ENCODE results near the gene SKA3. TPM values are rescaled to one million over a fixed set of nuclear protein-coding genes. Genes with fewer than 3 reads are reported as not detected.
"Not testable (repeated sequence)": the region's sequence is repeated elsewhere in the genome, so short reads cannot be mapped to it uniquely, and the experiment has no call there.

Gene SKA3
- total RNA-seq, 4 donors from 2014 or later, result 0.96 to 1.9 (median 1.1) TPM; not detected in 1

GRCh38 chr13:21149568-21149967, 26.8 kb downstream of the SKA3 start:
- ATAC-seq (ENCODE audit: low FRiP score) (no peak), DNase-seq (ENCODE audit: low spot score) (no peak)
- TF ChIP-seq CTCF (IDR thresholded peaks at IDR 0.05), result no peak

GRCh38 chr13:21148557-21149258, 27.6 kb downstream of the SKA3 start:
- no peak for TF ChIP-seq CTCF (IDR thresholded peaks at IDR 0.05)
- DNase-seq (ENCODE audit: low spot score) (no peak), ATAC-seq (ENCODE audit: low FRiP score) (no peak)

- ATAC-seq (ENCODE audit: low FRiP score), result no peak
- TF ChIP-seq CTCF (IDR thresholded peaks at IDR 0.05), result no peak
Measured at GRCh38 chr13:21147827-21148226, 28.5 kb downstream of the SKA3 start.

GRCh38 chr13:21142766-21143165, 33.6 kb downstream of the SKA3 start:
- ATAC-seq (ENCODE audit: low FRiP score) (no peak), DNase-seq (ENCODE audit: low spot score) (no peak)
- TF ChIP-seq CTCF (IDR thresholded peaks at IDR 0.05), result no peak

More at GRCh38 chr13:21147827-21148226, 28.5 kb downstream of the SKA3 start:
- DNase-seq (ENCODE audit: low spot score), result no peak

GRCh38 chr13:21139374-21139773, 37.0 kb downstream of the SKA3 start:
- DNase-seq (ENCODE audit: low spot score) (no peak), ATAC-seq (ENCODE audit: low FRiP score) (no peak)

GRCh38 chr13:21138561-21138960, 37.8 kb downstream of the SKA3 start:
- DNase-seq (ENCODE audit: low spot score) (no peak), ATAC-seq (ENCODE audit: low FRiP score) (no peak)
- no peak for TF ChIP-seq CTCF (IDR thresholded peaks at IDR 0.05)

More at GRCh38 chr13:21139374-21139773, 37.0 kb downstream of the SKA3 start:
- no peak for TF ChIP-seq CTCF (IDR thresholded peaks at IDR 0.05)

GRCh38 chr13:21137696-21138095, 38.7 kb downstream of the SKA3 start:
- no peak for TF ChIP-seq CTCF (IDR thresholded peaks at IDR 0.05)

GRCh38 chr13:21135833-21136232, 40.5 kb downstream of the SKA3 start:
- not testable (repeated sequence) for ATAC-seq (ENCODE audit: low FRiP score); DNase-seq (ENCODE audit: low spot score)

More at GRCh38 chr13:21137696-21138095, 38.7 kb downstream of the SKA3 start:
- ATAC-seq (ENCODE audit: low FRiP score), result no peak
- DNase-seq (ENCODE audit: low spot score), result no peak

All from omental fat pad (tissue), 4 donors.